ENCODE measurements around the gene RGS11.

The RGS11 gene

DNA sequence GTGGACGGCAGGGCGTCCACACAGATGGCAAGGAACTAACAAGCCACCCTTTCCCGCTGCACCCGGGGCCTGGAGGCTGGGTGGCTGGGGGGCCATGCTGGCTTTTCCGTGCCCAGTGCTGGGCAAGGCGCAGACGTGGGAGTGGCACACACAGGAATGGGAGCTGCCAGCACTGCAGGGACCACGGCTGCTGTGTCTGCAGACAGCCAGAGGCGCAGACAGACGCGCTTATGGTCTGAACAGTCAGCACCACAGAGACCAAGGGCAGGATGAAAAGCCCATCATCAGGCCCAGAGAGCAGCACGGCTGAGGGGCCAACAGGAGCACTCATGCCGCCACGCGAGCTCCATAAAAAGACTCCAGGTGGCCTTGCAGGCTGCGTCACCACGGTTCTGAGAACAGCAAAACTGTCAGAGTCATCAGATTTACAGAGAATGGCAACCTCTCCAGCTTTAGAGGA, 31.2 kb upstream of the RGS11 start:
- H3K4me3 ChIP-seq (ENCODE audit: low read depth, low read length) = no peak overlapping the region
- TF ChIP-seq, protein P1, sequence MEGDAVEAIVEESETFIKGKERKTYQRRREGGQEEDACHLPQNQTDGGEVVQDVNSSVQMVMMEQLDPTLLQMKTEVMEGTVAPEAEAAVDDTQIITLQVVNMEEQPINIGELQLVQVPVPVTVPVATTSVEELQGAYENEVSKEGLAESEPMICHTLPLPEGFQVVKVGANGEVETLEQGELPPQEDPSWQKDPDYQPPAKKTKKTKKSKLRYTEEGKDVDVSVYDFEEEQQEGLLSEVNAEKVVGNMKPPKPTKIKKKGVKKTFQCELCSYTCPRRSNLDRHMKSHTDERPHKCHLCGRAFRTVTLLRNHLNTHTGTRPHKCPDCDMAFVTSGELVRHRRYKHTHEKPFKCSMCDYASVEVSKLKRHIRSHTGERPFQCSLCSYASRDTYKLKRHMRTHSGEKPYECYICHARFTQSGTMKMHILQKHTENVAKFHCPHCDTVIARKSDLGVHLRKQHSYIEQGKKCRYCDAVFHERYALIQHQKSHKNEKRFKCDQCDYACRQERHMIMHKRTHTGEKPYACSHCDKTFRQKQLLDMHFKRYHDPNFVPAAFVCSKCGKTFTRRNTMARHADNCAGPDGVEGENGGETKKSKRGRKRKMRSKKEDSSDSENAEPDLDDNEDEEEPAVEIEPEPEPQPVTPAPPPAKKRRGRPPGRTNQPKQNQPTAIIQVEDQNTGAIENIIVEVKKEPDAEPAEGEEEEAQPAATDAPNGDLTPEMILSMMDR (IDR thresholded peaks at IDR 0.05; ENCODE audit: low read depth, low read length) = no peak

DNA sequence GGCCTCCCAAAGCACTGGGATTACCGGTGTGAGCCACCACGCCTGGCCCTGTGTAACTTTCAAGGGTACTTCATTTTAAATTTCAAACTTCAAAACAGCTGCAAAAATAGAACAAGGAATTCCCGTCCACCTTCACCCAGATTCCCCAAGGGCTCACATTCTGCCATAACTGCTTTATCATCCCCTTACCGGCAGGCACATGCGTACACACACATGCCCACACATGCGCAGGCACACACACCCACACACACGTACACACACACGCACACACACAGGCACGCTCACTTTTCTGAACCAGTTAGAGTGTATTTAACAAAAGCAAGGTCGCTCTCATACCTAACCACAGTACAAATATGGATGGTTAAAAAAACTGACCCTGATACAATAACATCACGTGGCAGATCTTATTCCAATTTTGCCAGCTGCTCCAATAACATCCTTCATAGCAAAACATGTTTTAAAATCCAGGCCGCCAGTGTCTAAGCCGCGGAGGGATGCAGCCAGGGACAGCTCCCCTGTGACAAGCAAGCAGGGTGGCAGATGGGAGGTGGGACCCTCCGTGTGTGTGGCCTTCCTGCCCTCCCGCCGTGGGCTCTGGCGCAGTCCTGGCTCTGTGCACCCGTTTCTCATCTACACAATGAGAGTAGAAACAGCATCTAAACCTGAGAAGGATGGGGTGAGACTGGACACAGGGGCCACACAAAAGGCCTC, 30.3 kb upstream of the RGS11 start:
- H3K4me3 ChIP-seq (ENCODE audit: low read depth, low read length) = no peak overlapping the region
- TF ChIP-seq, protein P1 (IDR thresholded peaks at IDR 0.05; ENCODE audit: low read depth, low read length) = no peak

DNA sequence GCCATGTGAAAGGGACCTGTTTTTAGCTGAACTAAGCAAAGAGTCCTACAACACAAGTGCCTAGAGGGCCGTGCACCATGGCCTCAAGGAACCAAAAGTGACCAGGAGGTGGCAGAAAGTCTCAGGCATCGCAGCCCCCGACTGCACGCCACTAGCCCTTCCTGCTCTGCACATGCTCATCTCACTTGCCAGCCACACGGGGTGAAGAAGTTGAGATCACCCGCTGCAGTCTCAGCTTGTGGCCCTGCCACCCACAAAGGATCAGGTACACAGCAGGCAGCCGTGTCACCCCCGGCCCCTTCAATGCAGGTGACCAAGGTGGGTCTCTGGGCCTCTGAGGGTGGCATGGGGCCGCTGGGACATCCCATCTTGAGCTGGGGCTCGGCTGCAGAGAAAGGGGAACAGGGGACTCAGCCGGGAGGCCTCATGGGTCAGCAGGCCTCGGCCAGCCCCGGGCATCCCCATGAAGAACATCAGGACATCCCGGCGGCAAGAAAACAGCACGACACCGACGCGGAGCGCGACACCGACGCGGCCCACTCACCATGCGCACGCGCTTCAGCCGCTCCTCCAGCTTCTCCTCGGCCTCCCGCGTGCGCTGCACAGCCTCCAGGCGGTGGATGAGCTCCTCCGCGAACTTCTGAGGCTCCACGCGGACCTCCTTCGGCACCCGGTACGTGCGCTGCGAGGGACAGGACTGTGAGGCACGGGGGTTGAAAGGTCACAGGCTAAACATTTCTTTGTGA, 28.2 kb upstream of the RGS11 start:
- H3K4me3 ChIP-seq (ENCODE audit: low read depth, low read length) = no peak overlapping the region
- TF ChIP-seq, protein P1 (IDR thresholded peaks at IDR 0.05; ENCODE audit: low read depth, low read length) = no peak

DNA sequence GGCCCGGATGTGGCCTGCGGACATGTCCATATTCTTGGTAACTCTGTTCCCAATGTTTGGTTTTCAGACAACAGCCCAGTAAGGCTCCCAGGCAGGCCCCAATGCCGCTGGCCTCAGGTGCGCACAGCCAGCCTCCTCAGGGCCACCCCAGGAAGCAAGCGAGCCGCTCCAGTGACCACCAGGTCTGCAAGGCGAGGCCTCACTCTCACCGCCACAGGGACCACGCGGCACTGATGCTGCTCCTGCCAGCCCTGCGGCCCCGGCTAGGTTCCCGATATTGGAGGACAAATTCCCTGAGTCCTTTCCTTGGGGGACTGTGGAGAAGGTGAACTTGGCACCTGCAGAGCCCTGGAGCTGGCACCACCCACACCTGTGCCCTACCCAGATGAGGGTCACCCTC, 26.2 kb upstream of the RGS11 start:
- no peak overlapping the region for H3K4me3 ChIP-seq (ENCODE audit: low read depth, low read length)
- TF ChIP-seq, protein P1 (IDR thresholded peaks at IDR 0.05; ENCODE audit: low read depth, low read length) = no peak

DNA sequence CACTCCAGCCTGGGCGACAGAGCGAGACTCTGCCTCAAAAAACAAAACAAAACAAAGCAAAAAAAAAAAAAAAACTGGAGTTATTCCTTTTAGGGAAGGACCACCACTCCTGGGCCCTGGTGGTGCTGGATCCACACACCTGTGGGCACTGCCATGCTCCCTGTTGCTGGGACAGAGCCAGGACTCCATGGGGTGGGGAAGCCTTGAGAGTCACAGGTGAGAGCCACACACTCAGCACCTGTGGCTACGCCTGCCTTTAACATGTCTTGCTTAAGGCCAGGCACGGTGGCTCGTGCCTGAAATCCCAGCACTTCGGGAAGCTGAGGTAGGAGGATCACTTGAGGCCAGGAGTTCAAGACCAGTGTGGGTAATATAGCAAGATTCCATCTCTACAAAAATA, 25.5 kb upstream of the RGS11 start:
- TF ChIP-seq, protein P1 (IDR thresholded peaks at IDR 0.05; ENCODE audit: low read depth, low read length) = no peak
- H3K4me3 ChIP-seq (ENCODE audit: low read depth, low read length) = no peak overlapping the region

DNA sequence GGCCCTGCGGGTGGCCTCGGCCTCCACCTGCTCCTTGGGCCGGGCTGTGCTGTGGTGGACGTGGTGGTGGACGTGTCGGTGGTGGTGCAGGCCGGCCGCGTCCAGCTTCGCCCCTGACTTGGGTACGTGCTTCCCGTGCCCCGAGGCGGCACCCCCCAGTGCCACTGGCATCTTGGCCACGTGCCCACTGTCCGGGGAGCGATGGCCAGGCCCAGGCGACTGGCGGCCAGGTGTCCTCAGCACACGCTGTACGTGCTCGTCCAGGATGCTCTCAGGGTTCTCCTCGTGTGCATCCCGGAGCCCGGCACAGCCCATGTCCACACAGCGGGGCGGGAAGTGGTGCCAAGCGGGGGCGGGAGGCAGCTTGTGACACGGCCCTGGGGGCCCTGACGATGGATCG, 22.1 kb upstream of the RGS11 start:
- TF ChIP-seq, protein P1 (IDR thresholded peaks at IDR 0.05; ENCODE audit: low read depth, low read length) = no peak
- H3K4me3 ChIP-seq (ENCODE audit: low read depth, low read length) = no peak overlapping the region
